ENCODE results near the gene MS4A4E.

The MS4A4E gene

GRCh38 chr11:60252213-60253108 lies 9.5 kb upstream of the MS4A4E start:
- Histone ChIP-seq H3K4me3 (ENCODE audit: low read length) (no peak overlapping the region), H3K36me3 (ENCODE audit: control insufficient read depth, low read length) (no peaks in the 10 kb centered on the region), H3K4me1 (ENCODE audit: control insufficient read depth, low read length) (no peaks in the 10 kb centered on the region), H3K9me3 (ENCODE audit: control insufficient read depth, insufficient read depth, low read length) (peaks cover 15% of the 10 kb centered on the region), H3K4me2 (ENCODE audit: low read length) (no peak overlapping the region), H3K79me2 (ENCODE audit: control insufficient read depth, low read length) (no peaks in the 10 kb centered on the region), H3F3A (ENCODE audit: control insufficient read depth, insufficient read depth) (no peaks in the 10 kb centered on the region), H3K27ac (ENCODE audit: low read depth, low read length) (no peak overlapping the region), H3K9me2 (replicated peaks; ENCODE audit: control insufficient read depth, low read length) (no peaks in the 10 kb centered on the region; the same call in 1 of the 2 replicates), H4K20me1 (ENCODE audit: control insufficient read depth, insufficient read depth, low read depth, low read length) (no peaks in the 10 kb centered on the region), H3K27me3 (ENCODE audit: control insufficient read depth, low read length) (no peaks in the 10 kb centered on the region; the same call in 1 of the 2 replicates)
- TF ChIP-seq, protein P1, sequence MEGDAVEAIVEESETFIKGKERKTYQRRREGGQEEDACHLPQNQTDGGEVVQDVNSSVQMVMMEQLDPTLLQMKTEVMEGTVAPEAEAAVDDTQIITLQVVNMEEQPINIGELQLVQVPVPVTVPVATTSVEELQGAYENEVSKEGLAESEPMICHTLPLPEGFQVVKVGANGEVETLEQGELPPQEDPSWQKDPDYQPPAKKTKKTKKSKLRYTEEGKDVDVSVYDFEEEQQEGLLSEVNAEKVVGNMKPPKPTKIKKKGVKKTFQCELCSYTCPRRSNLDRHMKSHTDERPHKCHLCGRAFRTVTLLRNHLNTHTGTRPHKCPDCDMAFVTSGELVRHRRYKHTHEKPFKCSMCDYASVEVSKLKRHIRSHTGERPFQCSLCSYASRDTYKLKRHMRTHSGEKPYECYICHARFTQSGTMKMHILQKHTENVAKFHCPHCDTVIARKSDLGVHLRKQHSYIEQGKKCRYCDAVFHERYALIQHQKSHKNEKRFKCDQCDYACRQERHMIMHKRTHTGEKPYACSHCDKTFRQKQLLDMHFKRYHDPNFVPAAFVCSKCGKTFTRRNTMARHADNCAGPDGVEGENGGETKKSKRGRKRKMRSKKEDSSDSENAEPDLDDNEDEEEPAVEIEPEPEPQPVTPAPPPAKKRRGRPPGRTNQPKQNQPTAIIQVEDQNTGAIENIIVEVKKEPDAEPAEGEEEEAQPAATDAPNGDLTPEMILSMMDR (IDR thresholded peaks at IDR 0.05; ENCODE audit: low read depth, low read length, poor library complexity, severe bottlenecking) = no peak
- TF ChIP-seq EZH2phosphoT487 (IDR thresholded peaks at IDR 0.05; ENCODE audit: borderline replicate concordance, low read length) = no peak

- Histone ChIP-seq H3F3A (ENCODE audit: control insufficient read depth, insufficient read depth) (no peaks in the 10 kb centered on the region), H3K9me3 (ENCODE audit: control insufficient read depth, insufficient read depth, low read length) (peaks cover 15% of the 10 kb centered on the region), H3K4me2 (ENCODE audit: low read length) (no peak overlapping the region), H3K36me3 (ENCODE audit: control insufficient read depth, low read length) (no peaks in the 10 kb centered on the region), H3K27me3 (ENCODE audit: control insufficient read depth, low read length) (no peaks in the 10 kb centered on the region; the same call in 1 of the 2 replicates), H3K4me3 (ENCODE audit: low read length) (no peak overlapping the region), H3K9me2 (replicated peaks; ENCODE audit: control insufficient read depth, low read length) (no peaks in the 10 kb centered on the region; the same call in 1 of the 2 replicates), H3K79me2 (ENCODE audit: control insufficient read depth, low read length) (no peaks in the 10 kb centered on the region), H3K27ac (ENCODE audit: low read depth, low read length) (no peak overlapping the region), H3K4me1 (ENCODE audit: control insufficient read depth, low read length) (no peaks in the 10 kb centered on the region), H4K20me1 (ENCODE audit: control insufficient read depth, insufficient read depth, low read depth, low read length) (no peaks in the 10 kb centered on the region)
- TF ChIP-seq, protein P1 (IDR thresholded peaks at IDR 0.05; ENCODE audit: low read depth, low read length, poor library complexity, severe bottlenecking) = peak; percentile 17
- no peak for TF ChIP-seq EZH2phosphoT487 (IDR thresholded peaks at IDR 0.05; ENCODE audit: borderline replicate concordance, low read length)
Measured at GRCh38 chr11:60251485-60252212, 8.7 kb upstream of the MS4A4E start.

- Histone ChIP-seq H3K27ac (ENCODE audit: low read depth, low read length) (no peak overlapping the region), H3K36me3 (ENCODE audit: control insufficient read depth, low read length) (no peaks in the 10 kb centered on the region), H4K20me1 (ENCODE audit: control insufficient read depth, insufficient read depth, low read depth, low read length) (no peaks in the 10 kb centered on the region), H3K27me3 (ENCODE audit: control insufficient read depth, low read length) (peaks cover 6% of the 10 kb centered on the region), H3K4me3 (ENCODE audit: low read length) (no peak overlapping the region), H3K4me2 (ENCODE audit: low read length) (no peak overlapping the region), H3K79me2 (ENCODE audit: control insufficient read depth, low read length) (no peaks in the 10 kb centered on the region), H3K9me2 (replicated peaks; ENCODE audit: control insufficient read depth, low read length) (no peaks in the 10 kb centered on the region), H3K9me3 (ENCODE audit: control insufficient read depth, insufficient read depth, low read length) (no peaks in the 10 kb centered on the region), H3F3A (ENCODE audit: control insufficient read depth, insufficient read depth) (no peaks in the 10 kb centered on the region), H3K4me1 (ENCODE audit: control insufficient read depth, low read length) (no peaks in the 10 kb centered on the region)
- no peak for TF ChIP-seq EZH2phosphoT487 (IDR thresholded peaks at IDR 0.05; ENCODE audit: borderline replicate concordance, low read length)
- TF ChIP-seq, protein P1 (IDR thresholded peaks at IDR 0.05; ENCODE audit: low read depth, low read length, poor library complexity, severe bottlenecking) = no peak
Measured at GRCh38 chr11:60241786-60242185, 1.2 kb downstream of the MS4A4E start.

All from DOHH2 (cell line).